A673 (cell line): ENCODE results near the gene ARHGEF28. TPM values are rescaled to one million over a fixed set of nuclear protein-coding genes. Genes with fewer than 3 reads are reported as not detected.

Experiments used
- BruUV-seq: library from RNA; stranded (reverse); fragments of 400-500 nt; replicated peaks from 2 replicates; lab custom pipeline; 2021; lab: Mats Ljungman, UMichigan
- CTCF ChIA-PET: fragments of 300-600 bp; sonication (Branson Sonifier 250); formaldehyde crosslinking; loops from one replicate; lab custom pipeline; 2022; ENCODE audit warnings: antibody characterized with exemption; lab: Charles Lee
- POLR2A ChIA-PET: fragments of 300-600 bp; sonication (Branson Sonifier 250); formaldehyde crosslinking; loops from one replicate; lab custom pipeline; 2022; ENCODE audit warnings: antibody characterized with exemption; ENCODE audit not compliant: low non-redundant PET; lab: Charles Lee
- DNase-seq: peaks from one replicate; pipeline ENCODE4 v3.0.0-alpha.2; 2015; ENCODE audit warnings: low spot score
- H3K27ac ChIP-seq: fragments of 200-600 bp; sonication (generic); 2 replicates; pipeline ENCODE4 v1.5.1; 2016; ENCODE audit warnings: mixed run types, low read depth, mild to moderate bottlenecking, mixed read lengths, antibody characterized with exemption, low read length; ENCODE audit not compliant: poor library complexity, severe bottlenecking
- H3K27me3 ChIP-seq: fragments of 200-600 bp; sonication (generic); replicated peaks from 2 replicates; pipeline ENCODE4 v1.6.1; 2017; ENCODE audit warnings: mixed run types, low read depth, mild to moderate bottlenecking, mixed read lengths, antibody characterized with exemption, low read length; ENCODE audit not compliant: insufficient read depth, poor library complexity
- H3K36me3 ChIP-seq: fragments of 200-600 bp; sonication (generic); 2 replicates; pipeline ENCODE4 v1.6.1; 2016; ENCODE audit warnings: mixed run types, mild to moderate bottlenecking, mixed read lengths, antibody characterized with exemption, low read length; ENCODE audit not compliant: insufficient read depth, poor library complexity, severe bottlenecking
- H3K4me1 ChIP-seq: fragments of 200-600 bp; sonication (generic); 2 replicates; pipeline ENCODE4 v1.6.1; 2017; ENCODE audit warnings: mixed run types, mild to moderate bottlenecking, mixed read lengths, antibody characterized with exemption, low read length; ENCODE audit not compliant: insufficient read depth, poor library complexity, severe bottlenecking
- H3K4me3 ChIP-seq: fragments of 200-600 bp; sonication (generic); 2 replicates; pipeline ENCODE4 v1.5.1; 2016; ENCODE audit warnings: low read depth, mixed run types, mild to moderate bottlenecking, mixed read lengths, low read length; ENCODE audit not compliant: poor library complexity, severe bottlenecking
- H3K9me3 ChIP-seq: fragments of 200-600 bp; sonication (generic); 2 replicates; pipeline ENCODE4 v1.6.1; 2016; ENCODE audit warnings: mixed run types, low read depth, mild to moderate bottlenecking, mixed read lengths, antibody characterized with exemption, low read length; ENCODE audit not compliant: poor library complexity, severe bottlenecking
- CTCF ChIP-seq: fragments of 300-800, 200-600 bp; sonication (generic); conservative IDR thresholded peaks from 2 replicates; pipeline ENCODE4 v1.5.1; 2017; ENCODE audit warnings: low read depth, mild to moderate bottlenecking, antibody characterized with exemption, low read length, moderate library complexity, mixed read lengths
- EZH2 ChIP-seq: fragments of 200-600 bp; sonication (generic); IDR thresholded peaks from 2 replicates; pipeline ENCODE4 v1.6.1; 2017; ENCODE audit warnings: borderline replicate concordance, low read depth, mild to moderate bottlenecking, mixed read lengths, antibody characterized with exemption, low read length; ENCODE audit not compliant: poor library complexity, severe bottlenecking
- intact Hi-C: fragments of 100-400 bp; cut with micrococcal nuclease; formaldehyde crosslinking; loops from one replicate; pipeline ENCODE4 v1.10.0; 2022; ENCODE audit not compliant: unreplicated experiment
- total RNA-seq: library from RNA; stranded (reverse); gene quantifications from 2 replicates; pipeline ENCODE4 v1.2.3, GENCODE V29; 2021

ARHGEF28 gene
- total RNA-seq, 1 experiment from 2014 or later: 3.4 TPM

GRCh38 chr5:73763300-73764032 is 137.5 kb downstream of the ARHGEF28 start:
- ChIA-PET POLR2A (no interaction called here), CTCF (no interaction called here)
- no peaks in the 10 kb centered on the region for H3K27me3 ChIP-seq
- no peak overlapping the region for H3K27ac ChIP-seq
- no peak for DNase-seq
- no peak for TF ChIP-seq CTCF
- TF ChIP-seq EZH2: no peak
- BruUV-seq: no TSS peak
- intact Hi-C loops: no loop called here
- H3K4me3 ChIP-seq: no peak overlapping the region
- no peaks in the 10 kb centered on the region for H3K4me1 ChIP-seq
- no peaks in the 10 kb centered on the region for H3K36me3 ChIP-seq
- H3K9me3 ChIP-seq: no peaks in the 10 kb centered on the region

- Histone ChIP-seq H3K27me3 (no peaks in the 10 kb centered on the region), H3K36me3 (no peaks in the 10 kb centered on the region), H3K4me1 (no peaks in the 10 kb centered on the region), H3K27ac (no peak overlapping the region), H3K9me3 (no peaks in the 10 kb centered on the region), H3K4me3 (no peak overlapping the region)
- intact Hi-C loops: no loop called here
- TF ChIP-seq CTCF: no peak
- TF ChIP-seq EZH2: no peak
- ChIA-PET POLR2A (no interaction called here), CTCF (no interaction called here)
- BruUV-seq: no TSS peak
- no peak for DNase-seq
Observed at GRCh38 chr5:73764586-73764985, 138.6 kb downstream of the ARHGEF28 start.

GRCh38 chr5:73764996-73765395 is 139.0 kb downstream of the ARHGEF28 start:
- Histone ChIP-seq H3K4me3 (no peak overlapping the region), H3K4me1 (no peaks in the 10 kb centered on the region), H3K36me3 (no peaks in the 10 kb centered on the region), H3K27ac (no peak overlapping the region), H3K27me3 (no peaks in the 10 kb centered on the region), H3K9me3 (no peaks in the 10 kb centered on the region)
- intact Hi-C loops: no loop called here
- TF ChIP-seq CTCF: no peak
- TF ChIP-seq EZH2: no peak
- CTCF ChIA-PET: no interaction called here
- BruUV-seq: no TSS peak
- POLR2A ChIA-PET: no interaction called here
- no peak for DNase-seq
